ENCODE results near the gene HACL1.
"Not testable (repeated sequence)": the region's sequence is repeated elsewhere in the genome, so short reads cannot be mapped to it uniquely, and the experiment has no call there.

Gene HACL1

GRCh38 chr3:15578289-15578867 lies 23.0 kb downstream of the HACL1 start:
- DNase-seq = no peak

GRCh38 chr3:15576475-15576874 lies 24.9 kb downstream of the HACL1 start:
- DNase-seq = no peak

GRCh38 chr3:15575446-15575845 lies 25.9 kb downstream of the HACL1 start:
- DNase-seq = no peak

DNA sequence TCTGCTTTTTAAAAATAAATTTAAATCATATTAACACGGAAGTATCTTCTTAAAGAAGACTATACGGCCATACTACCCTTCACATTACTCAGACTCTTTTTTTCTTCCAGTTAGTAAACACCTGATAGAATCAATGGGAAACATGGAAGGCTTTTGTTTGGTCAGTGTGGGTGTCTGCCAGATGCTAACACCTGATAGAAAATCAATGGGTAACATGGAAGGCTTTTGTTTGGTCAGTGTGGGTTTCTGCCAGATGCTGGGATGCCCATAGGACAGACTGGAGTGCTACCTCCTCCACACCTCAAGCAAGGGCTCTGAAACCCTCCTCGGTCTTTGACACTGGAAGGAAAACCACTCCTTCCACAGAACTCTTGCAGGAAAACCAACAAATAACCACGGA lies 29.2 kb downstream of the HACL1 start:
- DNase-seq = no peak

GRCh38 chr3:15563190-15563589 lies 38.2 kb downstream of the HACL1 start:
- DNase-seq = no peak

- no peak for DNase-seq
These were observed 38.8 kb downstream of the HACL1 start for GRCh38 chr3:15562560-15562959.

GRCh38 chr3:15558581-15558980 lies 42.8 kb downstream of the HACL1 start:
- no peak for DNase-seq

- no peak for DNase-seq
These were observed 43.8 kb downstream of the HACL1 start for GRCh38 chr3:15557511-15557946.

DNA sequence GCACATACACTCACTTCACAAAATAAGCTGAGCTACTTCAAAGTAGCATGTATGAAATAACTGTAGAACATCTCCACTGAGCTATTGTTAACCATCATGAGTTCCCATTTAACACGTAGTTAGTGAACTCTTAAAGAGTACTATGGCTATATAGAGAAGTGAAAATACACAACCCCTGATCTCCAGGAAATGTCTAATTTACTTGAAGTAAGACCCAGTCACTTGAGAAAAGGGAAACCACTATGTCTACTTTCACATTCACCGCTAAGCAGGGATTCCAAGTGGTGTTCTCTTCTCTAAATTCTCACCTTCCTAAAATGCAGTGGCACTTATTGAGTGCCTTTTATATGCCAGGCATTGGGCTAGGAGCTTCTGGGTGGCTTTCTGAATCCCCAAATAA lies 44.9 kb downstream of the HACL1 start:
- no peak for DNase-seq

DNA sequence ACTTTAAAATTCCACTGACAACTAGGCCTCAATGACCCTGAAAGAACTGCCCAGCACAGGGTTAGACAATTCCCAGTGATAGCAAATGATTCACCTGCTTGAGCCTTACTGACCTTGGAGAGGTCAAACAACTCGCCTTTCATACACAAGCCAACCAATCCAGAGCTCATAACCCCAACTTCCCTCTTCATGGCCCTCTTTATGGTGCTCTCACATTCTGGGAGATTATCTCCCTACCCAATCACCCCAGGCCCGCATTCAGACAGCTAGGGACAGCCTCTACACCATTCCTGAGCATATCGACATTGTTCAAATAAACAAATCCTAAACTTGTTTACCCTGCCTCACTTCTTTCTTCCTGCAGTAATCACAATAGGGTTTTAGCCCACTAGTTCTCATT lies 47.6 kb downstream of the HACL1 start:
- no peak for DNase-seq

DNA sequence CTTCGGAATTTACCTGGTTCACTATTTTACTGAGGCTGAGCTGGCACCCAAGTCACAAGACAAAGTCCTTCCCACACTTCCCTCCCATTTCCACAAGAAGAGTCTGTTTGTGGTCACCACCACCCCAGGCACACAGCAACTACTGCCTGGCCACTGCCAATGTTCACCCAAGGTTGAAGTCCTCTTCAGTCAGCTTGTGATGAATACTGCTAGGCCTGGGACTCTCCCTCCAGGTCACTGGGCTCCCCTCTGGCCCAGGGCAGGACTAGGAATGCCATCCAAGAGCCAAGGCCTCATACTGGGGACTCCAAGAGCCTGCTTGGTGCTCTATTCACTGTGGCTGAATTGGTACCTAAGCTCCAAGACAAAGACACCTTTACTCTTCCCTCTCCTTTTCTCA lies 49.5 kb downstream of the HACL1 start:
- DNase-seq = no peak

DNA sequence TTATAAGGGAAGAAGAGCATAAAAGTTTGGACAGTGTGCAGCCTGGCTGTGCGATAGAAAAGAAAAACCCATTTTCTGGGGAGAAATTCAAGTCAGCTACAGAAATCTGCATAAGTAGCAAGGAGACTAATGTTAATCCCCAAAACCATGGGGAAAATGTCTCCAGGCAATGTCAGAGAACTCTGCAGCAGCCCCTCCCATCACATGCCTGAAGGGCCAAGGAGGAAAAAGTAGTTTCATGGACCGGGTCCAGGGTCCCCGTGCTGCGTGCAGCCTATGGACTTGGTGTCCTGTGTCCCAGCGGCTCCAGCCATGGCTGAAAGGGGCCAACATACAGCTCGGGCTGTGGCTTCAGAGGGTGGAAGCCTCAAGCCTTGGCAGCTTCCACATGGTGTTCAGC lies 51.5 kb downstream of the HACL1 start:
- DNase-seq = no peak

DNA sequence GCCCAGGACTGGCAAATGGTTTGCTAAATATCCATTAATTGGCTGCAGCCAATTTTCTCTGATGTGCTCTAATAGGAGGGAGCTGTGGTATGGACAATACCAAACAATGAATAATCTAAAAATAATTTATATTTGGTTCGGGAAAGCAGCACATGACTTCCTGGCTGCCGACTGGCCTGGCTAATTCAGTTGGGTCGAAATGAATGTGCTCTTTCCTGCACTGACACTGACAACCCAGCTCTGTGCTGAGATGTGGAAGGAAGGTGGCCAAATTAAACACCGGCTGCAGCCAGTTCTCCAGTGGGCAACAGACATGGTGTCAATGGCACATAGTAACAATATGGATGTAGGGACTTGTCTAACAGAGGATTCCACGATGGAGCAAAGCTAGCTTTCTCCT lies 58.8 kb downstream of the HACL1 start:
- DNase-seq = no peak

- no peak for DNase-seq
These were observed 60.0 kb downstream of the HACL1 start for GRCh38 chr3:15541371-15541770.

- no peak for DNase-seq
These were observed 62.3 kb downstream of the HACL1 start for GRCh38 chr3:15539066-15539465.

DNA sequence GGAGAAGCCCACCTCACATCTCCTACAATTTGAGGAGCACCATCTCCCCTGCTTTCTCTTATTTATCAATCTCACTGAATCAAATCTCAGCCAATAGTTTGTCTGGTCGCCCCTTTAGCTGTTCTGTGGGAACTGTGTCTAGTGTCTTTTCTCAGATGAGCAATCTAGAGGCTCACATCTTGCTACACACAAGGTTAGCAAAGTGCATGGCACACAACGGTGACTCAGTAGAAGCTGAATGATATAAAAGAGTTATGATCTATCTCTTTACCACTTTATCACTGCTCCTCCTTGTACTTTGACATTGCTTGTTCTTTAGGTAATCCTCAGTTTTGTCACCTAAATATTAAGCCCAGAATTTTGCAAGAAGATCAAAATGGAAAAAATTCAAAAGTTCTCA lies 63.0 kb downstream of the HACL1 start:
- DNase-seq = no peak

- no peak for DNase-seq
These were observed 64.5 kb downstream of the HACL1 start for GRCh38 chr3:15536856-15537255.

DNA sequence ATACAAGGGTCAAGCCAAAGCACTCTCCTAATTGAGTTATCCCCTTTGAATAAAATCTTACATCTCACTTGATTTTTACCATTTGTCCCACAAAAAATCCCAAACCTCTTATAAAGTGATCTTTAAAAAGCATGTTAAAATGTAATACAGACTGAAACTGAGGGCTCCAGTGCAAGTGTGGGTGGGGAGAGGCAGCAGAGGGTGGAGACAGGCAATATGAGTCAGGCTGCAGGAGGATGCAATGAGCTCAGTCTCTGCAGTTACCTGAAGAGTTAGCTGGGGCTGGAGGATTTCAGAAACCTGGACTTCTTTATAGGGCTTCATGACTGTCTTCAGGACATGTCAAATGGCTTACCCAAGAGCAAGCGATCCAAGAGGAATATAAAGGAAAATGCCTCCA lies 65.6 kb downstream of the HACL1 start:
- no peak for DNase-seq

DNA sequence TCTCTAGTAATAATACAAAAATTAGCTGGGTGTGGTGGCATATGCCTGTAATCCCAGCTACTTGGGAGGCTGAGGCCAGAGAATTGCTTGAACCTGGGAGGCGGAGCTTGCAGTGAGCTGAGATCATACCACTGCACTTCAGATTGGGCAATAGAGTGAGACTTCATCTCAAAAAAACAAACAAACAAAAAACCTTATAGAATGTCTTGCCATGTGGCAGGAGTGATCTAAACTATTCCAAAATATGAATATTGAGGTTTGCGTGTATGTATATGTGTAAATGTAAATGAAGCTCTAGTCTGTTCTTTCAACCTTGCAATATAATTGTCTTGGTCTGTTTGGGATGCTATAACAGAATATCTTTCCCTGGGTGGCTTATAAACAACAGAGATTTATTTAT lies 68.8 kb downstream of the HACL1 start:
- DNase-seq = not testable (repeated sequence)

DNA sequence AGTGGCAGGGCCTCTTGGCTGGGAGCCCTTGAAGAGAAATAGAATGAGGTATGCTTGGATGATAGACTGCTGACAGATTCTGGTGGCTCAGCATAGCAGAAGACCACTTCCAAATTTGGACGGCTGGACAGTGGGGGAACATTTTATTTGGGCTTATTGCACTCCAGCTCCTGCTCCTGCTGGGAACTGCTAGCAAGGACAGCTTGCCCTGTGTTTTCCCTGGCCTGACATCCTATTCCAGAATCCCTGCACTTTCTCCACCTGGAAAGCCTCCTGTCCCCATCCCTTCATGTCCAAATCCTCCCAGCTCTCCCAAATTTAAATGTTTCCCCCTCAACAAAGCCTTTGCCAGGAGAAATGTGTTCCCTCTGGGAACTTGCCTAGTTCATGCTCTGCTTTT lies 70.0 kb downstream of the HACL1 start:
- DNase-seq = no peak

DNA sequence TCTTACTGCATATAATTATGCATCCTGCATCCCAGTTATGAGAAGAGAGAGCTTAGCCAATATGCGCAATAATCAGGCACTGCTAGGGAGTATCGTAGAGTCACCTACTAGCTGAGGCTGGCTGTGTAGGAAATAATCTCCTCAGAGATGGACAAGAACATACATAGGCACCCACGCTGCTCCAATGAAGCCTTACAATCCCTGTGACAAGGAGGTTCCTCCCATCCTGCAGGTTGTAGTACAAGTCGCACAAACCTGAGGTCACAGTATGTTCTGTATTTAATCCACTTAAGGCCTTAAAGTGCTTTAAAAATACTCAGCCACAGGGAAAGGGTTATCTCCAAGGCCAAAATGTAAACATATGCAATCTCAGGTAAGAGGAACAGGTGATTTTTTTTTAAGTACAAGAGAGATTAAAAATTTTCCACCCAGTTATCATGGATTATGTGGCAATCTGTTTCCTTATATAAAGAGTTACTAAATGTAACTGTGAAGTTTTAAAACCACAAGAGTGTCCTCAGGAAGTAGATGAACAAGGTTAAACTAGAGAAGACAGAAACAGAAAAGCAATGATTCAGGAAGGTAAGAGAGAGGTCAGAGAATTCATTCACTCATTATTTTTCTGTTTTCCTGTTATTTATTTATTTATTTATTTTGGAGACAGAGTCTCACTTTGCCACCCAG lies 72.4 kb downstream of the HACL1 start:
- DNase-seq = no peak

- no peak for DNase-seq
These were observed 74.3 kb downstream of the HACL1 start for GRCh38 chr3:15527031-15527459.

DNA sequence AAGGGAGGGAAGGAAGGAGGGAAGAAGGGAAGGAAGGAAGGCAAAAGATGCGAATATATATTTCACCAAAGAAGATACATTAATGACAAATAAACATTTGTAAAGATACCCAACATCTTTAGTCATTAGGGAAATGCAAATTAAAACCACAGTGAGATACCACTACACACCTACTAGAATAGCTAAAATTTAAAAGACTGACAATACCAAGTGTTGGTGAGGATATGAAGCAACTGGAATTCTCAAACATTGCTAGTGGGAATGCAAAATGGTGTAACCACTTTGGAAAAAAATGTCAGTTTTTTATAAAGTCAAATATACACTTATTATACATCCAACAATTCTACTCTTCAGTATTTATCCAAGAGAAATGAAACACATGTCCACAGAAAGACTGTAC lies 75.6 kb downstream of the HACL1 start:
- DNase-seq = no peak

DNA sequence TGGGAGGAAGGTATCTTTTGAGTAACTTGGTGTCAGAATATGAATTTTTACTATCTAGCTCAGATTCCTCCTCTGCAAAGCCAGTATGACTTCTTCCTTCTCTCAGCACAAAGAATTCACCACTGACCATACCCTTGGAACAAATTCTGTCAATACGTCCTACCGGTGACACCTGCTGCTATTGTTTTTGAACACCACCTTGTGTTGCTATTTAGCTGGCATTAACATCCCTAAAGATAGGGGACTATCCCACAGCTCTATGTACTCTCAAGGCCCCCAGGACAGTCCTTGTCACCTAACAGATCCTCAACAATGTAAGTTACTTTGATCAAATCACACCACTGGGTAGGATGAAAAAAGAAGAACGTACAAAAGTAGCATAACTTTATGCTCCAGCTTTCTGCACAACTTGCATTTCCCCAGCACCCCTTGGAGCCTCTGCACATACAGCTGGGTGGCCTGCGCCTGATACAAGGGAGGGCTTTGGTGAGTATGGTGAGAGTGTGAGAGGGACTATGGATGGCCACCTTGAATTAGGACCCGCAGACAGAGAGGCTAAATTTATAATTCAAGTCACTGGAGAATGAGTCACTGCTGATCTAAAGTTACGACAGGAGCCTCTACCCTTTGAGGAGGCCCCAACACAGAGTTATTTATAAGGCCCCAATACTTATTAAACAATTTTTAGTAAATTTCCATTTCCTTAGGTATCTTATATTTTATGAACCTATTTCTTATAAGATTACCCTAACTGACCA lies 77.5 kb downstream of the HACL1 start:
- DNase-seq = no peak

Data from cortex of kidney (tissue), 1 donor.